ENCODE results near the gene SPIRE1.

GRCh38 chr18:12615748-12616147 lies 42.2 kb downstream of the SPIRE1 start:
- no peak for TF ChIP-seq CTCF (IDR thresholded peaks at IDR 0.05)
- no peak for TF ChIP-seq POLR2A (IDR thresholded peaks at IDR 0.05)

Data from tibial nerve (tissue), 3 donors.